GM18519 (cell line): ENCODE data around the gene CEMP1.

Experiments
- ATAC-seq: cut with Tn5 transposase; IDR thresholded peaks from one replicate; pipeline ENCODE4 v1.9.1; 2021; ENCODE audit warnings: mild to moderate bottlenecking, moderate library complexity; ENCODE audit not compliant: unreplicated experiment, low FRiP score

Gene CEMP1

DNA sequence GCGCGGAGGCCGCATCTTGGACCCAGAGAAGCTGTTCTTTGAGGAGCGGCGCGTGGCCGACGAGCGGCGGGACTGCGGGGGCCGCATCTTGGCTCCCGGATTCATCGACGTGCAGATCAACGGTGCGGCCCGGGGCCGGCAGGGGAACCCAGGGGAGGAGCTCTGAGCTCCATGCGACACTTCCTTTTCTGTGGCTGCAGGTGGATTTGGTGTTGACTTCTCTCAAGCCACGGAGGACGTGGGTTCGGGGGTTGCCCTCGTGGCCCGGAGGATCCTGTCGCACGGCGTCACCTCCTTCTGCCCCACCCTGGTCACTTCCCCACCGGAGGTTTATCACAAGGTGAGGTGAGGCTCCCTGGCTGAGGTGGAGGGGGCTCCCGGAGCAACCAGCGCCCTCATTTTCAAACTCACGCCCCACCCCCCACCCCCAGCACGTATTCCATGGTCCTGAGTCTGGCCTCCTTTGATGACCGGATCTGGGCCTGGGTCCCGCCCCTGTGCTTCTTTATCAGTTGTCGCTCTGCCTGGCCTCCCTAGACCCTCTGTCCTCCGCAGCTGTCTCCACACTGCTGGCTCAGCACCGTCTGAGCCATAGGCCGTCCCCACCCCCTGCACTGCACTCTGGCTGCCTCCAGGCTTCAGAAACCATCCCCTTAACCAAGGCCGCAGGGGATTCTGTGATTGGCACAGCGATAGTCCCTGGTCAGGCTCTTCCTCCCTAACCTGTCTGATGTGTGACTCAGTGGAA, 10.2 kb downstream of the CEMP1 start:
- no peak for ATAC-seq

DNA sequence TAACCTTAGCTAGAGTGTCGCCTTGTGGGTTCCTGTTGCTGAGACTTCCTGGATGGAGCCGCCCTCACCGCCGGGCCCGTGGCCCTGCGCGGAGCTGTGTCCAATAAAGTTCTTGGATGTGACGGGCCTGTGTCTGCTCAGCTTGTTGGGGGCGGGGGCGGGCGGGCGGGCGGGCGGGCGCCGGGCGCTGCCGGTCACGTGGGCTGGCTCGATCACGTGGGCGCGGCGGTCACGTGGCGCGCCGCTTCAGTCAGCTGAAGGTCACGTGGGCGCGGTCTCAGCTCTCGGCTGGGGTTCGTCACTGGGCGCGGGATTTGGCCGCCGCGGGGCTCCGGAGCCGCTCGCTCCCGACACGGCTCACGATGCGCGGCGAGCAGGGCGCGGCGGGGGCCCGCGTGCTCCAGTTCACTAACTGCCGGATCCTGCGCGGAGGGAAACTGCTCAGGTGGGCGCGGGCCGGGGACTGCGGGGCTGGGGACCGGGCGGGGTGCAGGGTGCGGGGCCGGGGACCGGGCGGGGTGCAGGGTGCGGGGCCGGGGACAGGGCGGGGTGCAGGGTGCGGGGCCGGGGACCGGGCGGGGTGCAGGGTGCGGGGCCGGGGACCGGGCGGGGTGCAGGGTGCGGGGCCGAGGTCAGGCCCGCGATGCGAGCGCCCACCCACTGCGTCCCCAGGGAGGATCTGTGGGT, 11.0 kb downstream of the CEMP1 start, which contains the start of gene AMDHD2:
AMDHD2 (plus strand) TSS at position 275 of the 687 bp plus-strand sequence; CDS start at position 363, 88 bp downstream.
- ATAC-seq = no peak

DNA sequence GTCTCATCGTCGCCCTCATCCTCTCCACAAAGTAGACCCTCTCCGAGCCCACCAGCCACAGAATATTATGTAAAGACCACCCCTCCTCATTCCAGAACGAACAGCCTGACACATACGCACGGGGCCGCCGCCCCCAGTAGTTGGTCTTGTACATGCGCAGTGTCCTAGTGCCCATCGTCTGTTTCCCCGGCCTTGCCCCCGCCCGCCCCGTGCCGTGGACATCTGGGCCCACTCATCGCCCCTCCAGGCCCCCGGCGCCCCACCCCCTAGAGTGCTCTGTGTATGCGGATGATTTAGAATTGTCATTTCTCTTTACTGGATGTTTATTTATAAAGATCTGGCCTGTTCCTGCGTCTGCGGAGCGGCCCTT, 11.5 kb downstream of the CEMP1 start:
- ATAC-seq = no peak

DNA sequence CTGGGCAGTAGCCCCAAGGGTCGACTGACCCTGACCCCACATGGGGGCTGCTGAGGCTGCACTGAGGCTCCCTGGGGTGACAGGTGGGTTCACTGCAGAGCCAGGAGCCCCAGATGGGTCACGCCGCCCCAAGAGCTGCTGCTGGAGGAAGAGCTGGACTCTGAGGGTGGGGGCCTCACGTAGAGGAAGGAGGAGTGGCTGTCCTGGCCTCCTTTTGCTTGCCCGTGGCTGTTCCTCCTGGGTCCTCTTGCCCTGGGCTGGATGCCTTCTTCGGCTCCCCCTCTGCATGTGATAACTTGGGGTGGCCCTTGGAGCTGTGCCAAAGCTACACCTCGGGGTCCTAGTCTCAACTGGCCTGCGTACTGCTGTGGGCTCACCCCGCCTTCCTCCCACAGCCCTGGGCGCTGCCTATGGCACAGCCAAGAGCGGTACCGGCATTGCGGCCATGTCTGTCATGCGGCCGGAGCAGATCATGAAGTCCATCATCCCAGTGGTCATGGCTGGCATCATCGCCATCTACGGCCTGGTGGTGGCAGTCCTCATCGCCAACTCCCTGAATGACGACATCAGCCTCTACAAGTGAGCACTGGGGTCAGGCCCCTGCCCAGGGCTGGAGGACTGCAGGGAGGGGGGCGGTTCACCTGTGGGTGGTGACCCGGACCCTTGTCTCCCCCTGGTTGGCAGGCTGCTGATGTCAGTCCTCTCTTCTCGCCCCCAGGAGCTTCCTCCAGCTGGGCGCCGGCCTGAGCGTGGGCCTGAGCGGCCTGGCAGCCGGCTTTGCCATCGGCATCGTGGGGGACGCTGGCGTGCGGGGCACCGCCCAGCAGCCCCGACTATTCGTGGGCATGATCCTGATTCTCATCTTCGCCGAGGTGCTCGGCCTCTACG, 12.1 kb downstream of the CEMP1 start:
- no peak for ATAC-seq

DNA sequence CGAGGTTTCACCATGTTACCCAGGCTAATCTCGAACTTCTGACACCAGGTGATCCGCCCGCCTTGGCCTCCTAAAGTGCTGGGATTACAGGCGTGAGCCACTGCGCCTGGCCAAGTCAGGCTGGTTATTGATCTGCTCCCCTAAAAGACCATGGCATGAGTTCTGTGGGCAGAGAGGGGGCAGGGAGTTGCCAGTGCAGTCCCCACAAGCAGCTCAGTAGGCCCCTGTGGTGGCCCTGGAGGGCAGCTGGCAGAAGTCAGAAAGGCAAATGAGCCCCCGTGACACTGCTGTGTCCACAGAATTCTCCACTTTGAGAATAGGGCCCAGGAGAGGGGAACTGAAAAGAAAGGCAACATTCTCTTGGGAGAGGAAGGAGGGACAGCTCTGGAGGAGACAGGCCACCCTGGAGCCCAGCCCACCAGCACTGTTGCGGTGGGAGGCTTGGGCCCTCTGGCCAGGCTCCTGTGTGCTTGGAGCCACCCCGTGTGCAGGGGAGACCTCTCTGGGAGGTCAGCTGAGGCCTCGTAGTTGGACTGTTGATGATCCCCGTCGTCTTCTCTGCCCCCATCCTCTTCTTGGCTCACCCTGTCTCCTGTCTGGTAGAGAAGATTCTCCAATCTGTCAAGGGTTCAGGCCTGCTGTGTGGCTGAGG, 13.1 kb downstream of the CEMP1 start:
- ATAC-seq = no peak

DNA sequence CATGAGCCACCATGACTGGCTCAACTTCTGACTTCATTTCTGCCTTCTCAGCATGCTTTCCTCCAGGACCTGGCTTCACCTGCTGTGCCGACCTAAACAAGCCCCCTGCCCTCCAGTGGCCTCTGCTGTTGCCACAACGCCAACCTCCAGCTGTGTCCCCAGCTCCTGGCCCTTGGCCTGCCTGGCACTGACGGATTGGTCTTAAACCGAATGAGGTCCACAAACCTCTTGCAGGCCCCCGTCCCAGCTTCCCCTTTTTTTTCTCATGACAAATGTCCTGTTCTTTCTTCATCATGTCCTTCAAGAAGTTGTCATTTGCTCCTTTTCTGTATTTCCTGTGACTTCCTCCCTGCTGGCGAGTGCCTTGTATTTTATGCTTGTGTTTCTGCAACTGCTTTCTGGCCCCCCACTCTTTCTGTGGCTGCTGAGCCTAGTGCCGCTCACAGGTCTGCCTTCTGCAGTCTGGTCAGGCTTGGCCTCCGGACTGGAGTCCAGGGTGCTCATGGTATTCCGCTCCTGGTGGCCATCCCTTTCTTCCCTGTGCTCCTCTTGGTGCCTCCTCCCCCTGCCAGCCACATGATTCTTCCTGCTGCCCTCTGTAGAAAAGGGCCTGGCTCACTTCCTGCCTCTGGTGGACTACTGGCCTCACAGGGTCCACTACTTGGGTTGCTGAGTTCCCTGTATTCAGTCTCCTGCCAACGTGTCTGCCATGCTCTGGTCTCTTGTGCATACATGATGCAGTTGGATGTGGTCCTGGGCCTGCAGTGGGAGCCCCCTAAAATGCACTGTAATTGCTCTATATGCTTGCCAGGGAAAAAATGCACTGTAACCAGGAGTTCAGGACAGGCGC, 14.6 kb downstream of the CEMP1 start:
- ATAC-seq = no peak

DNA sequence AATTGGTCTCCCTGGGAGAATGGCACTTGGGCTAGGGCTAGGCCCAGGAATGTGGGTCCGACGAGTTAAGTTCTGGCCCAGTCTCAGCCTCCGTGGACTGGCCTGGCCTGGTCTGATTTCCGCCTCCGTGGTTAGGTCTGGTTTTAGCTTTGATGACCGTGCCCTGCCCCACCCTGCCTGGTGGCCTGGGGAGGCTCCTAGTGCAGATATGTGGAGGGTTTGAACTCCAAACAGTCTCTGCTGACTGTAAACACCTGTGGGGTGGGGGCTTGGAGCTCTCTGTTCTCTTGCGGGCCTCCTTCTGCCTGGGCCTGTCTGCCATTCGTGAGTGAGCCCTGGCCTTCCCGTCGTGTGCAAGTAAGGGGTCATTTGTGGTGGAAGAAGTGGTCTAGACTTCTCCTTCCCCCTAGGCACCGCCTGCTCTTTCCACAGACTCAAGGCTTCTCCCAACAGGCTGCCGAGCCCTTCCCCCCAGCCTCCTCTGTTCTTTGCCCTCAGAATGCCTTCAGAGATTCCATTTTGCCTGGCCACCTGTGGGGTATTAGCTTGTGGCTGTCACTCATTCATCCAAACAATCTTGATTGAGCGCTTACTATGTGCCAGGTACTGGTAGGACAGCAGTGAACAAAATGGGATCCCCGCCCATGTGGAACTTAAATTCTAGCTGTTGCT, 15.9 kb downstream of the CEMP1 start:
- no peak for ATAC-seq

DNA sequence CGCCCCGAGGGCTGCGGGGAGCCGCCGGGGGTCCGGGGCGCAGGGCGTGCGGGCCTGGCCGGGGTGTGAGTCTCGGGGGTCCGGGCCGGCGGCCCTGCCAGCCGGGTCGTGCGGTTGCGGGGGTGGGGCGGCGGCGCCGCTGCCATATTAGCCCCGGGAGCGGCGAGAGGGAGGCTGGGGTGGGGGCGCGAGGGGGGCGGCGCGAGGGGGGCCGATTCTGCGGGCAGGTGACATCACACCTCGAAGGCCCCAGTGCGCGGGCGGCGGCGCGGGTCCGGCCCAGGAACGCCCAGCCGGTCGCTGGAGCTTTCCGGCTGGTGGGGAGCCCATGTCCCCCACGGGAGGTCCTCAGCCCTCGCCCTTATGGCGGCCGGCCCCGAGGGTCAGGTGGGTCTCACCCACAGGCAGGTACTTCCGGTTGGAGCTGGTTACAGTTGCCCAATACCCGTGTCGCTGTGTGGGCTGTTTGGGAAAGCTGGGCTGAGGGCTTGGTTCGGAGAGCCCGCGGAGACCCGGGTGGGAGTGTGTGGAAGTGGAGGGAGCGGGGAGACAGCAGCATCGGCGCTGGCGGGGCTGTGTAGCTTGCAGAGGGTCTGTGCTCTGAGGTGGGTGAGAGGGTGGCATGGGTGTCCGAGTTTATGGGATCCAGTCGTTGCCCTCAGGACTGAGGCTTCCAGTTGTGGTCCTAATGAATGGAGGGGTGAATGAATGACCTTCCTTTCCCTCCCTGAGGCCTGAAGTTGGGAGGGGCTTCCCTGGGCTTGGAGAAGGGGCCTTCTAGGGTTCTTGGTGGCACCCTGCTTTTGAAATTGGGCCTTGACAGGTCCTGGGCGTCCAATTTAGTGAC, 16.7 kb downstream of the CEMP1 start:
- ATAC-seq = no peak

DNA sequence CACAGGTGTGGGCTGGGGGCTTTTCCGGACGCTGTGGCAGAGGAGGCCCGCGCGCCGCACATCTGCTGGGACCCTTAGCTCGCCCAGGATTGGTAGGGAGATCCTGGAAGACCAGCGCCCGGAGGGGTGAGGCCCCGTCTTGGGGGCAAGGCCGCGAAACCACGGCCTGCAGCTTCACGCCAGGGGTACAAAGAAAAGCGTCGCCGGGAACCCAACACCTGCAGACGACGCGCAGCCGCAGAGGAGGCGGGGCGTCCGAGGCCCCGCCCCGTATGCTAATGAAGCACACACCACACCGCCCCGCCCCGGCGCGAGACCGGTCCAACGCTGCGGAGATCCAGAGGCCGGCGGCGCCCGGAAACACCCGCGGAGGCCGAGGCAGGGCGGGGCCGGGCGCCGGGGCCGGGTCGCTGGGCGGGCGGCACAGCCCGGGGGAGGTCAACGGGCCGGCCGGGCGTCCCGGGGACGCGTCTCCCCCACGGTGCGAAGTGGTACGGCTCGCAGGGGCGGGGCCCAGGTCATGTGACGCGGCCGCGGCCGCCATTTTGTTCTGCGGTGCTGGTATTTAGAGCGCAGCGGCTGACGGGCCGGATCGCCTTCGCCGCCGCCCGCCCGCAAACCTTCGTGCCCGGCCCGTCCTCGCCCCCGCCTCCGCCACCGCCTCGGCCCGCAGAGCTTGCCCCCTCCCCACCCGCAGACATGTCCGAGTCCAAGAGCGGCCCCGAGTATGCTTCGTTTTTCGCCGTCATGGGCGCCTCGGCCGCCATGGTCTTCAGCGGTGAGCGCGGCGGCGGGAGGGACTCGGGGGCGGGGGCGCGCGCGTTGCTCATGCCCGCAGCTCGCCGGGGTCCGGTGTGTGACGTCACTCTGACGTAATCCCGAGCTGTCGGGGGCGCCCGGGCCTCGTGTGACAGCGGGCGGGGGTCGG, 17.5 kb downstream of the CEMP1 start, which contains the start of gene ATP6V0C:
ATP6V0C (plus strand) TSS at position 548 of the 928 bp plus-strand sequence; CDS start at position 700, 152 bp downstream.
- peak; percentile 53 for ATAC-seq

DNA sequence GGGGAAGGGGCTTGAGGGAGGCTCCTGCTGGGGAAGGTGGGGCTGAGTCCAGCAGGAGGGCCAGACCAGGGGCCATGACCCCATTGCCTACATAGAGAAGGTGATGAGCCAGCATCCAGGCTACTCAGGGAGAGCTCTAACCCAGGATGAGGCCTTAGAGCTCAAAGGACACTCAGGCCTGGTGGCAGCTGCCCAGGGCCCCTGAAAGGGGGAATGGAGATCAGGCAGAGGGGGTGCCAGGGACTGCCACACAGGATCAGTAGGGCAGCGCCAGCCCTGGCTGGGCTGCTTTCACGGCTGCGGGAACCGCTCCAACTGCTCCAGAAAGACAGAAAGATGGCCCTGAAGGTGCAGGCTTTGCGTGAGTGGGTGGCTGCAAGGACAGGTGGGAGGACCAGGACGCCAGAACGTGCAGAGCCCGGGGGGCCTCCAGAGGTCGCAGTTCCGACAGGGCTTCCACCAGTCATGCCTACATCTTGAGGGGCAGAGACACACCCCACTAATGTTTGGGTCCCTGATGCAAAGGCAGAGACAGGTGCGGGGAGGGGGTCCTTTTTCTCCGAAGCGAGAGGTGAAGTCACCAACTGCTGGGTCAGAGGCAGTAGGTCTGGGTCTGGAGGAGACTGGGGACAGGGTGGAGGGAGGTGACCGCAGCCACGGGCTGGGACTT, 18.3 kb downstream of the CEMP1 start:
- no peak for ATAC-seq

DNA sequence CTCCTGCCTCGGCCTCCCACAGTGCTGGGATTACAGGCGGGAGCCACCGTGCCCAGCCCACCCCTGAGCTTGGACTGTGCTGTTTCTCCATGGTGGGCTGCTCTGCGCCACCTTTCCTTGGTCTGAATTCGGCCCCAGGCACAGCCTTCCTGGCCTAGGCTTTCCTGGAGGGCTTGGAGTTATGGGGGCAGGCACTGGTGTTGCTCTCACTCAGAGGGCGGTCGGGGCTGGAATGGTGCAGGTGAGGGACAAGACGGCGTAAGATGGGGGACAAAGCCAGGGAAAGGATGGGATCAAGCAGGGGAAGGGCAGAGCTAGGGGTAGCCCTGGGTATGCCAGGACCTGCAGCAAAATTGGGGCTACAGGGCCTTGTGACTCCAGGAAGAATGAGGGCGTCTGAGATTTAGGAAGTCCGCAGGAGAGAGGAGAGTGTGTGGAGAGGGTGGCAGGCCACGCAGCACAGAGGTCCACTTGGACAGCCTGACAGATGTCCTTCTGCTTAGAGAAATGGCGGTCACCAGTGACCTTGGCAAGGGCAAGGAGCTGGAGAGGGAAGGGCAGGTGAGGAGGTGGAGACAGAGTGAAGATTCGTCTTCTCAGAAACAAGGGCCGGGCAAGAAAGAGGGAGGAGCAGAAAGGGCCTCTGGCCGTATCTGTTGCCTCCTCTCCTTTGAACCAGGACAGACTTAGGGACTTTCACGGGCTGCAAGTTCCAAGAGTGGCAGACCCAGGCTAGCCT, 19.0 kb downstream of the CEMP1 start:
- no peak for ATAC-seq

DNA sequence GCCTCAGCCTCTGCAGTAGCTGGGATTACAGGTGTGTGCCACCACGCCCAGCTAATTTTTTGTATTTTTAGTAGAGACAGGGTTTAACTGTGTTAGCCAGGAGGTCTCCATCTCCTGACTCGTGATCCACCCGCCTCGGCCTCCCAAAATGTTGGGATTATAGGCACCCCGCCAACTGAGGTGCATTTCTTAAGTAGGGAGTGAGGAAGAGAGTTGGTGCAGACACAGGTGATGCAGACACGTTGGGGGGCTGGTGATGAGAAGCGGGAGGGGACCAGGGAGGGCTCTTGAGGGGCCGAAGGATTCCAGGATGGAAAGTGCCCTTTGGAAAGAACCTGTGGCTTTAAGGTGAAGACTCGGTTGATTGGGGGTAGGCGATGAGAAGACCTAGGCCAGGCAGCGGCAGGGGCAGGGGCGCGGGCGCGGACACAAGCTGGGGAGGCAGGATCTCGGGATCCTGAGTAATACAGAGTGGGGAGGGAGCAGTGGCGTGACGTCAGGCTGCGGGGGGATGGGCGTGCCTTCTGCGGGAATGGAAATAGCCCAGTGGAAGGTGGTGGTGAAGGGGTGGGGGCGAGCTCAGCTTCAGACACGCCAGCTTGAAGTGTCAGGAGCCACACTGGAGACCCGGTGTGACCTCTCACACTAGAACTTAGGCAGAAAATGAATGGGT, 19.9 kb downstream of the CEMP1 start:
- ATAC-seq = no peak

DNA sequence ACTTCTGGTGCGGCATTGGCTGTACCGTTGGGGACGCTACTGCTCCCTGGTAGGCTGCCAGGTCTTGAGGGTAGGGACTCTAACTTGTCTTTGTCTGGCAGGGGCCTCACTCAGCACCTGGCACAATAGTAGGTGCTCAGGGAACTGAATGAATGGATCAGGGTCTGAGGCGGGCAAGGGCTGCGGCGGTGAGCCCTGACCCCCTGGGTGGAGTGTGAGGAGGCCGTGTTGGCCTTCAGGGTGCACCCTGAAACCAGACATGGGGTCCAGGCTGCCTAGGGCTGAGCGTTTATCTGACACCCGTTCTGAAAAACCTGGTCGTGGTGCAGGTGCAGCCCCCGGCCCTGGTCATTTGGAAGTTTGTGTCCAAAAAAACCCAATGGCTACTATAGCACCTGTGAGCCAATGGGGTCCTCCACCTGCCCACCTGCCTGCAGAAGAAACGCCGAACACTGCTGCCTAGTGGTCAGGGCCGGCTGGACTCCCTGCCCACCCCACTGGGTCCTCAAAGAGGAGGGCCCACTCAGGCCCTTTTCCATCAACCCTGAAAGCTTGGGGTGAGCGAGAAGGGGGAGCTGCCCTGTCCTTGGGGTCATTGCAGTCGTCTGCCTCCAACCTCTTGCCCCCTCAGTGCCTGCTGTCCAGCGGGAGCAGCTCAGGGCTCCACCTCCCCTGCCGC, 22.3 kb downstream of the CEMP1 start:
- no peak for ATAC-seq

DNA sequence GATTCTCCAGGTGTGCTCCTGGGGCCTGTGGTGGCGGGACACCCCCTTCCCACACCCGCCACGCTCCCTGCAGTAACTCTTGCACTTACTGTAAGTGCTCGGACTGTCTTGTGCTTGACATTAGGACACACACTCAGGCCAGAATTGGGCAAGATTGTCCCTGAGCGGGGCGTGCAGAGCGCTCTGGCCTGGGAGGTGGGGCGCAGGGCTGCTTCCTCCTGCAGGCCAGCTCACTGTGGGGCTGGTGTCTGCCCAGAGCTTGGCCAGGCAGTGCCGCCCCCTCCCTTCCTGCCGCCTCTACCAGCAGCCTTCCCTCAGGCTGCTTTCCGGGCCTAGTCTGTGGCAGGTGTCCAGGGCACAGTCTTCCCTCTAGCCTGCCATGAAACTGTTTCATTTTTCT, 23.5 kb downstream of the CEMP1 start:
- no peak for ATAC-seq
